Activated CD8-positive, alpha-beta memory T cell treated with anti-CD3 and anti-CD28 coated beads, Interleukin-2, amount 10 ng/mL, durations not matched to agents 7 days and 5 days (primary cell): ENCODE data around the gene PHOX2B. TPM values are rescaled to one million over a fixed set of nuclear protein-coding genes. Genes with fewer than 3 reads are reported as not detected.
"Not testable (repeated sequence)": the region's sequence is repeated elsewhere in the genome, so short reads cannot be mapped to it uniquely, and the experiment has no call there.

ENCODE experiments used
- ATAC-seq: fragments of 150-1000 bp; cut with Tn5 transposase; one replicate; pipeline ENCODE4 v1.10.0; 2021; ENCODE audit warnings: moderate library complexity
- CTCF ChIA-PET: fragments of 350-600 bp; sonication (Branson Sonifier 250); formaldehyde crosslinking; loops from one replicate; lab custom pipeline; 2021; ENCODE audit warnings: antibody characterized with exemption; lab: Charles Lee
- DNase-seq: peaks from one replicate; pipeline ENCODE4 v3.0.0-alpha.2; 2020
- H3K27ac Mint-ChIP-seq: one replicate; pipeline ENCODE4 v1.8.0; 2021; ENCODE audit warnings: mild to moderate bottlenecking, mixed read lengths
- H3K27me3 Mint-ChIP-seq: one replicate; pipeline ENCODE4 v1.8.0; 2021; ENCODE audit warnings: mixed read lengths
- H3K36me3 Mint-ChIP-seq: one replicate; pipeline ENCODE4 v1.8.0; 2021; ENCODE audit warnings: mild to moderate bottlenecking, mixed read lengths
- H3K4me1 Mint-ChIP-seq: one replicate; pipeline ENCODE4 v1.8.0; 2021; ENCODE audit warnings: mixed read lengths
- H3K4me3 Mint-ChIP-seq: one replicate; pipeline ENCODE4 v1.8.0; 2021; ENCODE audit warnings: mild to moderate bottlenecking, moderate library complexity, mixed read lengths
- H3K9me3 Mint-ChIP-seq: one replicate; pipeline ENCODE4 v1.8.0; 2022; ENCODE audit warnings: low read depth, mixed read lengths
- total RNA-seq, 2 experiments: library from RNA; stranded (reverse); gene quantifications; one replicate each; pipeline ENCODE4 v1.2.3, GENCODE V29; 2021

Gene PHOX2B
- total RNA-seq, 2 experiments from 2014 or later: not detected

GRCh38 chr4:41744572-41745291 lies 3.8 kb downstream of the PHOX2B start:
- Mint-ChIP-seq H3K27me3 (peaks cover 69% of the 10 kb centered on the region), H3K4me3 (no peak overlapping the region), H3K9me3 (peaks cover 2% of the 10 kb centered on the region), H3K4me1 (no peaks in the 10 kb centered on the region), H3K27ac (no peak overlapping the region), H3K36me3 (peaks cover 14% of the 10 kb centered on the region)
- ATAC-seq (no peak), DNase-seq (no peak)
- CTCF ChIA-PET: no interaction called here

GRCh38 chr4:41741354-41741753 lies 7.2 kb downstream of the PHOX2B start:
- Mint-ChIP-seq H3K27me3 (peaks cover 36% of the 10 kb centered on the region), H3K9me3 (peaks cover 2% of the 10 kb centered on the region), H3K4me1 (no peaks in the 10 kb centered on the region), H3K36me3 (peaks cover 9% of the 10 kb centered on the region), H3K27ac (no peak overlapping the region), H3K4me3 (no peak overlapping the region)
- no peak for ATAC-seq
- CTCF ChIA-PET: no interaction called here
- no peak for DNase-seq

- CTCF ChIA-PET, H3K27ac Mint-ChIP-seq, DNase-seq, H3K4me1 Mint-ChIP-seq, H3K9me3 Mint-ChIP-seq, H3K36me3 Mint-ChIP-seq, H3K4me3 Mint-ChIP-seq, ATAC-seq: not testable (repeated sequence)
- peaks cover 11% of the 10 kb centered on the region for H3K27me3 Mint-ChIP-seq
Measured at GRCh38 chr4:41737491-41737890, 11.0 kb downstream of the PHOX2B start.

GRCh38 chr4:41734371-41734770 lies 14.2 kb downstream of the PHOX2B start:
- Mint-ChIP-seq H3K36me3 (no peaks in the 10 kb centered on the region), H3K4me1 (no peaks in the 10 kb centered on the region), H3K27ac (no peak overlapping the region), H3K4me3 (no peak overlapping the region), H3K27me3 (peaks cover 14% of the 10 kb centered on the region), H3K9me3 (no peaks in the 10 kb centered on the region)
- CTCF ChIA-PET: no interaction called here
- DNase-seq (no peak), ATAC-seq (no peak)

GRCh38 chr4:41731569-41732126 lies 16.9 kb downstream of the PHOX2B start:
- Mint-ChIP-seq H3K9me3 (no peaks in the 10 kb centered on the region), H3K4me3 (no peak overlapping the region), H3K27me3 (peaks cover 16% of the 10 kb centered on the region), H3K36me3 (no peaks in the 10 kb centered on the region), H3K4me1 (no peaks in the 10 kb centered on the region), H3K27ac (no peak overlapping the region)
- no peak for DNase-seq
- CTCF ChIA-PET: no interaction called here
- ATAC-seq: no peak

- H3K36me3 Mint-ChIP-seq: no peaks in the 10 kb centered on the region
- CTCF ChIA-PET: no interaction called here
- H3K4me1 Mint-ChIP-seq: no peaks in the 10 kb centered on the region
- peaks cover 16% of the 10 kb centered on the region for H3K27me3 Mint-ChIP-seq
- ATAC-seq: no peak
- DNase-seq: no peak
- no peak overlapping the region for H3K4me3 Mint-ChIP-seq
- peaks cover 5% of the 10 kb centered on the region for H3K9me3 Mint-ChIP-seq
- H3K27ac Mint-ChIP-seq: no peak overlapping the region
Measured at GRCh38 chr4:41728573-41728913, 20.0 kb downstream of the PHOX2B start.

GRCh38 chr4:41727861-41728572 lies 20.5 kb downstream of the PHOX2B start:
- Mint-ChIP-seq H3K4me1 (no peaks in the 10 kb centered on the region), H3K27me3 (peaks cover 16% of the 10 kb centered on the region), H3K27ac (no peak overlapping the region), H3K36me3 (no peaks in the 10 kb centered on the region), H3K9me3 (peaks cover 5% of the 10 kb centered on the region), H3K4me3 (no peak overlapping the region)
- CTCF ChIA-PET: no interaction called here
- DNase-seq (no peak), ATAC-seq (no peak)

- CTCF ChIA-PET: no interaction called here
- no peaks in the 10 kb centered on the region for H3K36me3 Mint-ChIP-seq
- H3K4me1 Mint-ChIP-seq: no peaks in the 10 kb centered on the region
- H3K27ac Mint-ChIP-seq: no peak overlapping the region
- H3K9me3 Mint-ChIP-seq: peaks cover 5% of the 10 kb centered on the region
- ATAC-seq (no peak), DNase-seq (no peak)
- no peak overlapping the region for H3K4me3 Mint-ChIP-seq
- peaks cover 5% of the 10 kb centered on the region for H3K27me3 Mint-ChIP-seq
Measured at GRCh38 chr4:41725254-41725653, 23.3 kb downstream of the PHOX2B start.

GRCh38 chr4:41723286-41723685 lies 25.2 kb downstream of the PHOX2B start:
- no peak overlapping the region for H3K27ac Mint-ChIP-seq
- CTCF ChIA-PET: no interaction called here
- DNase-seq (no peak), ATAC-seq (no peak)
- no peaks in the 10 kb centered on the region for H3K36me3 Mint-ChIP-seq
- H3K9me3 Mint-ChIP-seq: peaks cover 5% of the 10 kb centered on the region
- H3K4me3 Mint-ChIP-seq: no peak overlapping the region
- no peaks in the 10 kb centered on the region for H3K4me1 Mint-ChIP-seq
- H3K27me3 Mint-ChIP-seq: no peaks in the 10 kb centered on the region

- no peak overlapping the region for H3K27ac Mint-ChIP-seq
Measured at GRCh38 chr4:41722181-41722580, 26.3 kb downstream of the PHOX2B start.

GRCh38 chr4:41719417-41719816 lies 29.1 kb downstream of the PHOX2B start:
- DNase-seq: no peak
- ATAC-seq: no peak
- Mint-ChIP-seq H3K27me3 (no peaks in the 10 kb centered on the region), H3K9me3 (no peaks in the 10 kb centered on the region), H3K27ac (no peak overlapping the region), H3K4me1 (no peaks in the 10 kb centered on the region), H3K4me3 (no peak overlapping the region), H3K36me3 (no peaks in the 10 kb centered on the region)
- CTCF ChIA-PET: no interaction called here

More at GRCh38 chr4:41722181-41722580, 26.3 kb downstream of the PHOX2B start:
- Mint-ChIP-seq H3K27me3 (no peaks in the 10 kb centered on the region), H3K36me3 (no peaks in the 10 kb centered on the region), H3K4me1 (no peaks in the 10 kb centered on the region), H3K9me3 (peaks cover 5% of the 10 kb centered on the region), H3K4me3 (no peak overlapping the region)
- DNase-seq (no peak), ATAC-seq (no peak)
- CTCF ChIA-PET: no interaction called here

- Mint-ChIP-seq H3K9me3 (no peaks in the 10 kb centered on the region), H3K27ac (no peak overlapping the region), H3K4me1 (no peaks in the 10 kb centered on the region), H3K4me3 (no peak overlapping the region), H3K27me3 (no peaks in the 10 kb centered on the region), H3K36me3 (no peaks in the 10 kb centered on the region)
- DNase-seq: no peak
- no peak for ATAC-seq
- CTCF ChIA-PET: no interaction called here
Measured at GRCh38 chr4:41718907-41719306, 29.6 kb downstream of the PHOX2B start.

GRCh38 chr4:41715155-41715554 lies 33.4 kb downstream of the PHOX2B start:
- Mint-ChIP-seq H3K36me3 (no peaks in the 10 kb centered on the region), H3K9me3 (no peaks in the 10 kb centered on the region), H3K27ac (no peak overlapping the region), H3K4me3 (no peak overlapping the region), H3K4me1 (no peaks in the 10 kb centered on the region), H3K27me3 (no peaks in the 10 kb centered on the region)
- ATAC-seq (no peak), DNase-seq (no peak)
- CTCF ChIA-PET: no interaction called here

- no peak for ATAC-seq
Measured at GRCh38 chr4:41714364-41715000, 34.0 kb downstream of the PHOX2B start.

More at GRCh38 chr4:41714364-41715000, 34.0 kb downstream of the PHOX2B start:
- Mint-ChIP-seq H3K27ac (no peak overlapping the region), H3K4me1 (no peaks in the 10 kb centered on the region), H3K9me3 (no peaks in the 10 kb centered on the region), H3K4me3 (no peak overlapping the region), H3K27me3 (no peaks in the 10 kb centered on the region), H3K36me3 (no peaks in the 10 kb centered on the region)
- CTCF ChIA-PET: no interaction called here
- no peak for DNase-seq
